Measurements from ENCODE around the gene CDK2AP2.
"Not testable (repeated sequence)": the region's sequence is repeated elsewhere in the genome, so short reads cannot be mapped to it uniquely, and the experiment has no call there.

The CDK2AP2 gene

DNA sequence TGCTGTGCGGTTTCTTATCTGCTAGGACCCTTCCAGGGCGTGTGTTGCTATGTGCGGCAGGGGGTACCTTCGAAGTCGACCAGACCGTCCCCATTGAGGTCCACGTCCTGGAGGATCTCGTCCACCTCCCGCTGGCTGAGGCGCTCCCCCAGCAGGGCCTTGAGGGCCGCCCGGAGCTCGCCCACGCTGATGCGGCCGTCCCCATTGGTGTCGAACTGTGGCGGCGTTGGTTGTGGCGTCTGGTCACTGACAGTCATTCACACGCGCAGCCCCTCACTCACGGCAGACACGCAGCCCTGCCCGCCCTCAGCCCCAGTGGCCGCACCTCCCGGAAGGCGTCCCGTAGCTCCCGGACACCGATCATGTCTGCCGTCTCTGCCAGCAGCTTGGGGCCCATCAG is 11.8 kb upstream of the CDK2AP2 start:
- DNase-seq (ENCODE audit: low read depth), result no peak
- TF ChIP-seq CTCF (IDR thresholded peaks at IDR 0.05; ENCODE audit: insufficient read depth, low read depth, low read length, missing control alignments), result no peak
- no peak overlapping the region for H3K4me3 ChIP-seq (ENCODE audit: low read length)

GRCh38 chr11:67517784-67518552 is 10.0 kb upstream of the CDK2AP2 start:
- no peak overlapping the region for H3K4me3 ChIP-seq (ENCODE audit: low read length)
- no peak for DNase-seq (ENCODE audit: low read depth)
- no peak for TF ChIP-seq CTCF (IDR thresholded peaks at IDR 0.05; ENCODE audit: insufficient read depth, low read depth, low read length, missing control alignments)

DNA sequence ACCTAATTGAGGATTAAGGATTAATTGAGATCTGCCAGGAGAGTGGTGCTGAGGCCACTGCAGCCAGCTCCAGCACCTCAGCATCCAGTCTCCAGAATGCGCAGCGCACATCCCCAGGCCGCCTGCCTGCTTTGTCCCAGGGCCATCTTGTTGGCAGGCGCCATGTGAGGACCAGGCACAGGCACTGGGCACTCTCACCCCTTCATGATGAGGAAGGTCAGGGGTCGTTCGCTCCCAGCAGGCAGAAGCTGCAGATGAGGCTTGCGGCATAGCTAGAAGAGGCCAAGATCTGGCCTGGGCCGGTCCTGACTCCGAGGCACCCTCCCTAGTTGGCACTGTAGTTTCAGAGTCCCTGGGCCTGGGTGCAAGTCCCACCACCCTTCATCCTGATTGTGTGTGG is 8.8 kb upstream of the CDK2AP2 start:
- TF ChIP-seq CTCF (IDR thresholded peaks at IDR 0.05; ENCODE audit: insufficient read depth, low read depth, low read length, missing control alignments), result no peak
- H3K4me3 ChIP-seq (ENCODE audit: low read length), result no peak overlapping the region

GRCh38 chr11:67514116-67514515 is 6.2 kb upstream of the CDK2AP2 start:
- H3K4me3 ChIP-seq (ENCODE audit: low read length), result no peak overlapping the region
- no peak for TF ChIP-seq CTCF (IDR thresholded peaks at IDR 0.05; ENCODE audit: insufficient read depth, low read depth, low read length, missing control alignments)
- DNase-seq (ENCODE audit: low read depth), result no peak

More for the DNA sequence above, 8.8 kb upstream of the CDK2AP2 start:
- no peak for DNase-seq (ENCODE audit: low read depth)

DNA sequence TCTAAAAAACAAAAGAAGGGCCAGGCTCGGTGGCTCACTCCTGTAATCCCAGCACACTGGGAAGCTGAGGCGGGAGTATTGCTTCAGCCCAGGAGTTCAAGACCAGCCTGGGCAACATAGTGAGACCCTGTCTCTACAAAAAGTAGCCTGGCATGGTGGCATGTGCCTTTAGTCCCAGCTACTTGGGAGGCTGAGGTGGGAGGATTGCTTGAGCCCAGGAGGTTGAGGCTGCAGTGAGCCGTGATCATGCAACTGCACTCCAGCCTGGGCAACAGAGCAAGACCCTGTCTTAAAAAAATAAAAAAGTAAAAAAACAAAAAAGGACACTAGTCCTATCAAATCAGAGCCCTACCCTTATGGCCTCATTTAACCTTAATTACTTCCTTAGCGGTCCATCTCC is 3.6 kb upstream of the CDK2AP2 start:
- H3K4me3 ChIP-seq (ENCODE audit: low read length); DNase-seq (ENCODE audit: low read depth): not testable (repeated sequence)

DNA sequence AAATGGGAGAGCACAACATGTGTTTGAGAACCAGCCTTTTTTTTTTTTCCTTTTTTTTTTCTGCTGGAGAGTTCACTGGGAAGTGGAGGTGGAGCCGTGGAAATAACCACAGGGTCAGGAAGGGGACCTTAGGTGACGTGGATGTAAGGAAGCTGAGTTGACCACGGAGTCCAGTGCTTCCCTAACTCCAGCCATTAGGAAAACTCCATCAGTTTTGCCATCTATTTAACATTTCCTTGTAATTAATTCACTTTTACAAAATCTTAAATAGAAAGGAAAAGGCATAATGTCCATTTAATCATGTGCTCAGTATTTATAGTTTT is 2.0 kb upstream of the CDK2AP2 start:
- no peak overlapping the region for H3K4me3 ChIP-seq (ENCODE audit: low read length)
- no peak for DNase-seq (ENCODE audit: low read depth)
- TF ChIP-seq CTCF (IDR thresholded peaks at IDR 0.05; ENCODE audit: insufficient read depth, low read depth, low read length, missing control alignments), result no peak

DNA sequence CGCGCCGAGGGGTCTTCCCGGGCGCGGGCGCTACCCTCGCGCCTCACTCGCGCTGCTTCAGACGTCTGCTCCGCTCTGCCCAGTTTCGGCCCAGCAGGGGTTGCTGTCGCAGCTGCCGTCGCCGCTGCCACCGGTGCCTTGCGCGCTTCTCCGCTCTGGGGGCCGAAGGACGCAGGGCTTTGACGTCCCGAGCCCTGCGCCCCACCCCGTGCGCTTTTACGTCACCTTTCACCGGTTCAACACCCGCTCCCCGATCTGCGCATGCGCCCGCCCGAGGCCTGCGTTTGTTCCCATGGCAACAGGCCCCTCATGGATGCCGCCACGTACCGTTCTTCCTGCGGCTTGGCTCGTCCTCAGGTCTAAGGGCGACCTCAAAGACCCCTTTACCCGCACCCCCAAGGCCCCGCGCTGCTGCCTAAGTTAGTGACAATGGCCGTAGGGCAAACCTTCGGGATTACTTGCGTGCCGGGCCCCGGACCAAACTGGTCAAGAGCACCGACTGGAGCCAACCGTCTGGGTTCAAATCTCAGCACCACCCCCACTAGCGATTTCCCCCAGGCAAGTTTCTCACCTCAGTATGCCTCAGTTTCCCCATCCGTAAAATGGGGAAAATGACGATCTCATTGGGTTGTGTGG is 642 bp upstream of the CDK2AP2 start:
- TF ChIP-seq CTCF (IDR thresholded peaks at IDR 0.05; ENCODE audit: insufficient read depth, low read depth, low read length, missing control alignments), result no peak
- DNase-seq (ENCODE audit: low read depth), result peak; percentile 95
- H3K4me3 ChIP-seq (ENCODE audit: low read length), result peak overlapping the region; percentile 75
